Measurements from ENCODE around the gene YDJC.
A peak's percentile ranks its signal among the peaks of the same experiment; 100 is the strongest.

Gene YDJC

GRCh38 chr22:21631025-21631424 is 1.2 kb upstream of the YDJC start:
- H2AFZ ChIP-seq (ENCODE audit: low read depth, low read length), result no peak overlapping the region
- peaks cover 4% of the 10 kb centered on the region; the same call in 1 of the 2 replicates for H4K20me1 ChIP-seq (ENCODE audit: insufficient read depth, low read length)
- peaks cover 11% of the 10 kb centered on the region for H3K4me1 ChIP-seq (ENCODE audit: low read length)
- no peak overlapping the region for H3K9ac ChIP-seq (ENCODE audit: low read length)
- no peaks in the 10 kb centered on the region for H3K27me3 ChIP-seq (ENCODE audit: low read depth, low read length)
- H3K4me2 ChIP-seq (ENCODE audit: low read length), result no peak overlapping the region
- H3K79me2 ChIP-seq (ENCODE audit: low read length), result peaks cover 38% of the 10 kb centered on the region
- TF ChIP-seq, protein P1, sequence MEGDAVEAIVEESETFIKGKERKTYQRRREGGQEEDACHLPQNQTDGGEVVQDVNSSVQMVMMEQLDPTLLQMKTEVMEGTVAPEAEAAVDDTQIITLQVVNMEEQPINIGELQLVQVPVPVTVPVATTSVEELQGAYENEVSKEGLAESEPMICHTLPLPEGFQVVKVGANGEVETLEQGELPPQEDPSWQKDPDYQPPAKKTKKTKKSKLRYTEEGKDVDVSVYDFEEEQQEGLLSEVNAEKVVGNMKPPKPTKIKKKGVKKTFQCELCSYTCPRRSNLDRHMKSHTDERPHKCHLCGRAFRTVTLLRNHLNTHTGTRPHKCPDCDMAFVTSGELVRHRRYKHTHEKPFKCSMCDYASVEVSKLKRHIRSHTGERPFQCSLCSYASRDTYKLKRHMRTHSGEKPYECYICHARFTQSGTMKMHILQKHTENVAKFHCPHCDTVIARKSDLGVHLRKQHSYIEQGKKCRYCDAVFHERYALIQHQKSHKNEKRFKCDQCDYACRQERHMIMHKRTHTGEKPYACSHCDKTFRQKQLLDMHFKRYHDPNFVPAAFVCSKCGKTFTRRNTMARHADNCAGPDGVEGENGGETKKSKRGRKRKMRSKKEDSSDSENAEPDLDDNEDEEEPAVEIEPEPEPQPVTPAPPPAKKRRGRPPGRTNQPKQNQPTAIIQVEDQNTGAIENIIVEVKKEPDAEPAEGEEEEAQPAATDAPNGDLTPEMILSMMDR (IDR thresholded peaks at IDR 0.05; ENCODE audit: low read depth, low read length), result no peak
- TF ChIP-seq EZH2phosphoT487 (IDR thresholded peaks at IDR 0.05; ENCODE audit: low read depth), result no peak
- H3K4me3 ChIP-seq (ENCODE audit: low read length), result no peak overlapping the region
- H3K36me3 ChIP-seq (replicated peaks; ENCODE audit: low read depth, low read length), result peaks cover 26% of the 10 kb centered on the region
- H3K27ac ChIP-seq (ENCODE audit: low read length), result no peak overlapping the region
- H3K9me3 ChIP-seq (ENCODE audit: insufficient read depth, low read length), result no peaks in the 10 kb centered on the region

DNA sequence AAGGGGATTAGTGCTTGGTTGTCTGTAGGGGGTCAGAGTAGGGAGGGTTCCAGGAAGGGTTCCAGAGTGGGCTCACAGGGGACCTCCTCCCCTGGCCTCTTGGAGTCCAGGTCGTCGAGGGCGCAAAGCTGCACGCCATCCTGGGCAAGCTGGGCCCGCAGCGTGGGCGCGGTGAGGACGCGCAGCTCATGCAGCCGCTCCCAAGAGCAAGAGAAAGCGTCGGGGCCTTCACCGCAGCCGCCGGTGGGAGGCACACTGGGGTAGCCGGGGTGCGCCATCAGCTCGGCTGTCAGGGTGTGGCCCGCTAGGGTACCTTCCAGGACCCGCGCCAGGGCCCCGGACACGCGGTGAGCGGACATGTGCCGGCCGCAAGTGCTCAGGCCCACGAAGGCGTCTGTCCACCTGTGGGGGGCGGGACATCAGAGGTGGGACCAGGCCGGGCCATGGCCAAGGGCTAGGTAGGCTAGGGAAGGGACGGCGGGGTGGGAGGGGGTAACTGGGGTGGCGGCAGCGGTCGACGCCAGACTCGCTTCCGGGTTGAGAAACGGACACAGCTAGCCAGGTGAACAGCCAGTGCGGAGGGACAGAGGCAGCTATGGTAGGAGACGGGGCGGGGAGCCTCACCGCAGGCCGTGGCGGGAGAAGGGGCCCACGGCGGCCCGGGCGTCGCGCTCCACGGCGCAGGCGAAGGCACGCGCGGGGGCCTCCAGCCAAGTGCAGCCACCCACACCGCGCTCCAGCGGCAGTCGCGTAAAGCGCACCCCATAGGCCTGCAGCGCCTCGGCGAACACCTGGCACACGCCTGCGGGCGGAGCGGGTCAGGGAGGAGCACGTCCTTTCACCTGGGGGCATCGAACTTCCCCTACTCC is 1.2 kb downstream of the YDJC start:
- Histone ChIP-seq H3K4me2 (ENCODE audit: low read length) (peak overlapping the region; percentile 87), H3K27me3 (ENCODE audit: low read depth, low read length) (no peaks in the 10 kb centered on the region), H3K36me3 (replicated peaks; ENCODE audit: low read depth, low read length) (peaks cover 30% of the 10 kb centered on the region), H4K20me1 (ENCODE audit: insufficient read depth, low read length) (peaks cover 14% of the 10 kb centered on the region; the same call in 1 of the 2 replicates), H3K79me2 (ENCODE audit: low read length) (peaks cover 61% of the 10 kb centered on the region), H3K27ac (ENCODE audit: low read length) (peak overlapping the region; percentile 83), H2AFZ (ENCODE audit: low read depth, low read length) (no peak overlapping the region), H3K9ac (ENCODE audit: low read length) (peak overlapping the region; percentile 96; the same call in 1 of the 2 replicates), H3K4me1 (ENCODE audit: low read length) (peaks cover 16% of the 10 kb centered on the region), H3K4me3 (ENCODE audit: low read length) (peak overlapping the region; percentile 90), H3K9me3 (ENCODE audit: insufficient read depth, low read length) (no peaks in the 10 kb centered on the region)
- TF ChIP-seq, protein P1 (IDR thresholded peaks at IDR 0.05; ENCODE audit: low read depth, low read length), result no peak
- no peak for TF ChIP-seq EZH2phosphoT487 (IDR thresholded peaks at IDR 0.05; ENCODE audit: low read depth)

GRCh38 chr22:21626735-21627469 is 2.9 kb downstream of the YDJC start:
- peaks cover 28% of the 10 kb centered on the region; the same call in 1 of the 2 replicates for H4K20me1 ChIP-seq (ENCODE audit: insufficient read depth, low read length)

More at GRCh38 chr22:21626735-21627469, 2.9 kb downstream of the YDJC start:
- H3K27me3 ChIP-seq (ENCODE audit: low read depth, low read length), result no peaks in the 10 kb centered on the region
- no peak overlapping the region for H3K4me3 ChIP-seq (ENCODE audit: low read length)
- H2AFZ ChIP-seq (ENCODE audit: low read depth, low read length), result no peak overlapping the region
- H3K36me3 ChIP-seq (replicated peaks; ENCODE audit: low read depth, low read length), result peaks cover 47% of the 10 kb centered on the region
- H3K4me2 ChIP-seq (ENCODE audit: low read length), result no peak overlapping the region
- H3K79me2 ChIP-seq (ENCODE audit: low read length), result peaks cover 74% of the 10 kb centered on the region
- H3K27ac ChIP-seq (ENCODE audit: low read length), result no peak overlapping the region
- no peak overlapping the region for H3K9ac ChIP-seq (ENCODE audit: low read length)
- H3K4me1 ChIP-seq (ENCODE audit: low read length), result peaks cover 16% of the 10 kb centered on the region
- TF ChIP-seq, protein P1 (IDR thresholded peaks at IDR 0.05; ENCODE audit: low read depth, low read length), result no peak
- TF ChIP-seq EZH2phosphoT487 (IDR thresholded peaks at IDR 0.05; ENCODE audit: low read depth), result no peak
- H3K9me3 ChIP-seq (ENCODE audit: insufficient read depth, low read length), result no peaks in the 10 kb centered on the region

All from OCI-LY3 (cell line).